Suprapubic skin (tissue), 3 donors: ENCODE data around the gene PLOD1.

Experiments used
- POLR2AphosphoS5 ChIP-seq, 3 donors: sonication (generic); formaldehyde crosslinking; IDR thresholded peaks; one replicate each; pipeline ENCODE4 v1.6.1; 2017; ENCODE audit warnings: antibody characterized with exemption in 3 of 3
- TF ChIP-seq, protein P1 (sequence below), 2 donors: fragments of 200-600 bp in 1 of 2; fragments of 450-650 bp in 1 of 2; sonication (generic) in 1 of 2; IDR thresholded peaks; one replicate each; pipeline ENCODE4 v1.5.1; 2016 to 2019; ENCODE audit warnings: antibody characterized with exemption in 2 of 2, mild to moderate bottlenecking in 1 of 2, moderate library complexity in 1 of 2

DNA sequence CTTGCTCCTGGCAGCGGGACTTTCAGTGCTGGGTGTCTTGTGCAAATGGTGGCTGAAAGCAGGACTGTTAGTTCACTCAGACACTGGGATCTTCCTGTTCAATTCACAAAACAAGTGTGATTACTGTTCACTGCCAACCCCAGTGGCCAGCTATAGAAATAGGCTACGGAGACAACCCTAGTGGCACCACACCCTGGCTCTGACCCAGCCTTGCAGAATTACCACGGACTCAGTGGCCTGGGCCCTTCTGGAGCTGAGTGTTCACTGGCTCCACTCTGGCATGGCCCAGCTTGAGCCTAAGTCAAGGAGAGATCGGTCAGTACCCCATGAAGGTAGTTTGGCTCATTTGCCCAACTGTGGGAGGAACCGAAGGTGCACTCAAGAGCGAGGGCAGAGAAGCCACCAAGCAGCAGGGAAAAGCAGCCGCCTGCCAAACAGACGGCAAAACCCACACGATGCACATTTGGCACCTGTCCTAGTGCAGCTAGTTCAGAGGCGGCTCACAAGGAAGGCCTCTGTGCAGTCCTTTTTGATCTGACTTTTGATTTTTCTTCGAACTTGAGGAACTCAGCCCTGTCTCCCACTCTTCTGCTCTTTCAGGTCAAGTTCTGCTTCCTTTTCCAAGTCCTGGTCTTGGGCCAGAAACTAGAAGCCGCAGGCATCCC, 14.1 kb upstream of the PLOD1 start:
- TF ChIP-seq, protein P1, sequence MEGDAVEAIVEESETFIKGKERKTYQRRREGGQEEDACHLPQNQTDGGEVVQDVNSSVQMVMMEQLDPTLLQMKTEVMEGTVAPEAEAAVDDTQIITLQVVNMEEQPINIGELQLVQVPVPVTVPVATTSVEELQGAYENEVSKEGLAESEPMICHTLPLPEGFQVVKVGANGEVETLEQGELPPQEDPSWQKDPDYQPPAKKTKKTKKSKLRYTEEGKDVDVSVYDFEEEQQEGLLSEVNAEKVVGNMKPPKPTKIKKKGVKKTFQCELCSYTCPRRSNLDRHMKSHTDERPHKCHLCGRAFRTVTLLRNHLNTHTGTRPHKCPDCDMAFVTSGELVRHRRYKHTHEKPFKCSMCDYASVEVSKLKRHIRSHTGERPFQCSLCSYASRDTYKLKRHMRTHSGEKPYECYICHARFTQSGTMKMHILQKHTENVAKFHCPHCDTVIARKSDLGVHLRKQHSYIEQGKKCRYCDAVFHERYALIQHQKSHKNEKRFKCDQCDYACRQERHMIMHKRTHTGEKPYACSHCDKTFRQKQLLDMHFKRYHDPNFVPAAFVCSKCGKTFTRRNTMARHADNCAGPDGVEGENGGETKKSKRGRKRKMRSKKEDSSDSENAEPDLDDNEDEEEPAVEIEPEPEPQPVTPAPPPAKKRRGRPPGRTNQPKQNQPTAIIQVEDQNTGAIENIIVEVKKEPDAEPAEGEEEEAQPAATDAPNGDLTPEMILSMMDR (IDR thresholded peaks at IDR 0.05), result no peak
- TF ChIP-seq POLR2AphosphoS5 (IDR thresholded peaks at IDR 0.05), result no peak
